GM23338 (cell line): ENCODE results near the gene NPEPL1. TPM values are rescaled to one million over a fixed set of nuclear protein-coding genes. Genes with fewer than 3 reads are reported as not detected.

Source experiments
- ATAC-seq: fragments of 200-7000 bp; cut with Tn5 transposase; 3 replicates; pipeline ENCODE4 v1.9.1; 2020
- DNase-seq: peaks from one replicate; pipeline ENCODE4 v3.0.0-alpha.2; 2015; ENCODE audit warnings: low spot score
- H2AFZ ChIP-seq: fragments of 200-600 bp; sonication (generic); 2 replicates; pipeline ENCODE4 v1.8.0; 2016; ENCODE audit warnings: antibody characterized with exemption, mild to moderate bottlenecking, moderate library complexity
- H3F3A ChIP-seq: fragments of 200-600 bp; sonication (generic); replicated peaks from 2 replicates; pipeline ENCODE4 v1.8.0; 2017; ENCODE audit warnings: antibody characterized with exemption, mixed run types, low read depth
- H3K27ac ChIP-seq: fragments of 200-600 bp; sonication (generic); 2 replicates; pipeline ENCODE4 v1.6.1; 2016; ENCODE audit warnings: low read depth
- H3K27me3 ChIP-seq: fragments of 200-600 bp; sonication (generic); 2 replicates; pipeline ENCODE4 v1.8.0; 2016; ENCODE audit warnings: mild to moderate bottlenecking, mixed run types, moderate library complexity; ENCODE audit not compliant: insufficient read depth
- H3K36me3 ChIP-seq: fragments of 200-600 bp; sonication (generic); 2 replicates; pipeline ENCODE4 v1.8.0; 2016; ENCODE audit warnings: mild to moderate bottlenecking; ENCODE audit not compliant: insufficient read depth
- H3K4me1 ChIP-seq: fragments of 200-600 bp; sonication (generic); 2 replicates; pipeline ENCODE4 v1.8.0; 2016; ENCODE audit warnings: mild to moderate bottlenecking, moderate library complexity; ENCODE audit not compliant: insufficient read depth
- H3K4me2 ChIP-seq: fragments of 200-600 bp; sonication (generic); 2 replicates; pipeline ENCODE4 v1.7.1; 2017; ENCODE audit warnings: mixed run types
- H3K4me3 ChIP-seq: fragments of 200-600 bp; sonication (generic); 2 replicates; pipeline ENCODE4 v1.6.1; 2016; ENCODE audit warnings: mixed run types
- H3K79me2 ChIP-seq: fragments of 200-600 bp; sonication (generic); replicated peaks from 2 replicates; pipeline ENCODE4 v1.8.0; 2017; ENCODE audit warnings: mild to moderate bottlenecking; ENCODE audit not compliant: insufficient read depth
- H3K9me2 ChIP-seq: fragments of 200-600 bp; sonication (generic); 2 replicates; pipeline ENCODE4 v1.8.0; 2017; ENCODE audit not compliant: insufficient read depth
- H4K20me1 ChIP-seq: fragments of 200-600 bp; sonication (generic); replicated peaks from 2 replicates; pipeline ENCODE4 v1.8.0; 2017; ENCODE audit warnings: mild to moderate bottlenecking; ENCODE audit not compliant: insufficient read depth
- H3K27ac Mint-ChIP-seq: 2 replicates; pipeline ENCODE4 v1.8.0; 2020; ENCODE audit warnings: inconsistent platforms, mild to moderate bottlenecking, moderate library complexity, mixed read lengths
- H3K27me3 Mint-ChIP-seq: 3 replicates; pipeline ENCODE4 v1.8.0; 2022; ENCODE audit warnings: low read depth, mild to moderate bottlenecking, moderate library complexity, mixed read lengths, inconsistent platforms; ENCODE audit not compliant: insufficient read depth, poor library complexity
- H3K36me3 Mint-ChIP-seq: 3 replicates; pipeline ENCODE4 v1.8.0; 2021; ENCODE audit warnings: low read depth, mild to moderate bottlenecking, inconsistent platforms, moderate library complexity, mixed read lengths
- H3K4me1 Mint-ChIP-seq: 3 replicates; pipeline ENCODE4 v1.8.0; 2020; ENCODE audit warnings: mild to moderate bottlenecking, inconsistent platforms, mixed read lengths
- H3K4me3 Mint-ChIP-seq: 3 replicates; pipeline ENCODE4 v1.8.0; 2021; ENCODE audit warnings: moderate library complexity, mild to moderate bottlenecking, inconsistent platforms, mixed read lengths
- H3K9me3 Mint-ChIP-seq: 3 replicates; pipeline ENCODE4 v1.8.0; 2020; ENCODE audit warnings: moderate library complexity, mild to moderate bottlenecking, inconsistent platforms, mixed read lengths
- CREB1 ChIP-seq: fragments of 250-450 bp; sonication (Bioruptor Pico); IDR thresholded peaks from 2 replicates; pipeline ENCODE4 v1.5.0; 2020; ENCODE audit warnings: low read depth, mild to moderate bottlenecking, moderate library complexity
- ETS1 ChIP-seq: IDR thresholded peaks from 2 replicates; pipeline ENCODE4 v1.6.1; 2016; ENCODE audit warnings: antibody characterized with exemption
- EZH2 ChIP-seq: fragments of 200-600 bp; sonication (generic); IDR thresholded peaks from one replicate; pipeline ENCODE4 v1.8.0; 2017; ENCODE audit warnings: antibody characterized with exemption, mild to moderate bottlenecking, low read depth; ENCODE audit not compliant: unreplicated experiment
- JUNB ChIP-seq: IDR thresholded peaks from one replicate; pipeline ENCODE4 v1.6.1; 2016; ENCODE audit warnings: antibody characterized with exemption; ENCODE audit not compliant: unreplicated experiment
- NANOG ChIP-seq: IDR thresholded peaks from 2 replicates; pipeline ENCODE4 v1.6.1; 2016; ENCODE audit warnings: antibody characterized with exemption, borderline replicate concordance
- POLR2AphosphoS5 ChIP-seq: IDR thresholded peaks from 2 replicates; pipeline ENCODE4 v1.6.1; 2016; ENCODE audit warnings: antibody characterized with exemption, low read depth
- STAT1 ChIP-seq: IDR thresholded peaks from one replicate; pipeline ENCODE4 v1.6.1; 2016; ENCODE audit warnings: antibody characterized with exemption; ENCODE audit not compliant: unreplicated experiment
- ZNF114 ChIP-seq: fragments of 250-450 bp; sonication (Bioruptor Pico); IDR thresholded peaks from 2 replicates; pipeline ENCODE4 v1.5.0; 2020; ENCODE audit warnings: mild to moderate bottlenecking, moderate library complexity
- polyA plus RNA-seq: library from polyadenylated mRNA; unstranded; fragments of >200 nt; fragmentation: Nextera tagmentation; extraction: Ambion mirVana; gene quantifications from 2 replicates; pipeline ENCODE4 v1.2.1, GENCODE V29; 2016
- total RNA-seq: library from RNA; depleted of rRNA; stranded (reverse); fragments of >200 nt; shearing (Covaris generic); gene quantifications from 2 replicates; pipeline ENCODE4 v1.2.3, GENCODE V29; 2014
- TF ChIP-seq, protein P1 (sequence below): IDR thresholded peaks from one replicate; pipeline ENCODE4 v1.6.1; 2018; ENCODE audit warnings: antibody characterized with exemption; ENCODE audit not compliant: unreplicated experiment

The NPEPL1 gene
- total and polyA plus RNA-seq, 2 experiments from 2014 or later: 23.5 to 30.0 TPM

- no peaks in the 10 kb centered on the region for H3K79me2 ChIP-seq
- 0 out of 2 replicates have a peak, but pooled peaks cover 3% of the 10 kb centered on the region for H3K36me3 ChIP-seq
- no peak overlapping the region for H3K27ac ChIP-seq
- no peak overlapping the region for H3K4me3 ChIP-seq
- H3K27me3 ChIP-seq: no peaks in the 10 kb centered on the region
- H4K20me1 ChIP-seq: no peaks in the 10 kb centered on the region
- H2AFZ ChIP-seq: no peak overlapping the region
- Mint-ChIP-seq H3K4me1 (peaks cover 5% of the 10 kb centered on the region; the same call in 2 of the 3 replicates), H3K9me3 (peaks cover 26% of the 10 kb centered on the region; the same call in 2 of the 3 replicates), H3K27ac (no peak overlapping the region), H3K4me3 (no peak overlapping the region), H3K36me3 (peaks cover 4% of the 10 kb centered on the region; the same call in 1 of the 3 replicates), H3K27me3 (peaks cover 5% of the 10 kb centered on the region)
- H3F3A ChIP-seq: no peaks in the 10 kb centered on the region
- TF ChIP-seq STAT1 (no peak), NANOG (no peak), EZH2 (no peak)
- H3K9me2 ChIP-seq: peaks cover 28% of the 10 kb centered on the region
- ATAC-seq: no peak
- no peak overlapping the region for H3K4me2 ChIP-seq
- H3K4me1 ChIP-seq: no peaks in the 10 kb centered on the region
- no peak for DNase-seq
Measured at GRCh38 chr20:58760856-58761255, 68.3 kb downstream of the NPEPL1 start.

DNA sequence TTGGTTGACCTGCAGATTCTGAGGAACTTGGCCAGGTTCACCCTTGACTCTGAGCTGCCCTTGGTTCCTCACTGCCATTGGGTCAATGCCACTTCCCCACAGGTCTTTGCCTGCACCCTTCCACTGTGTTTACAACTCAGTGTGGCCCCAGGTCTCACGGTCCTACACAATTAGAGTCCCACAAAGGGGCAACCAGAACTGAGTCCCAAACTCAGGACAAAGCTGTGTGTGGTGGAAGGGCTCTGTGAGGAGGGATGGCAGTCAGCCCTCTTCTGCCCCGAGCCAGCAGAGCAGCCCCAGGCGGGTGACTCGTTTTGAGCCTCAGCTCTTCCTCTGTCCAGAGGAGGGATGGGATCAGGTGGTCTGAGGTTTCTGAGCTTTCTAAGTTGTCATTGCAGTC is 69.5 kb downstream of the NPEPL1 start:
- H3K27ac ChIP-seq: no peak overlapping the region
- no peaks in the 10 kb centered on the region for H3K79me2 ChIP-seq
- Mint-ChIP-seq H3K27me3 (peaks cover 2% of the 10 kb centered on the region), H3K9me3 (peaks cover 26% of the 10 kb centered on the region; the same call in 2 of the 3 replicates), H3K4me3 (no peak overlapping the region), H3K4me1 (no peaks in the 10 kb centered on the region), H3K27ac (no peak overlapping the region), H3K36me3 (peaks cover 4% of the 10 kb centered on the region; the same call in 1 of the 3 replicates)
- TF ChIP-seq STAT1 (no peak), NANOG (no peak), ZNF114 (CRISPR knock-in tag) (no peak)
- TF ChIP-seq, protein P1, sequence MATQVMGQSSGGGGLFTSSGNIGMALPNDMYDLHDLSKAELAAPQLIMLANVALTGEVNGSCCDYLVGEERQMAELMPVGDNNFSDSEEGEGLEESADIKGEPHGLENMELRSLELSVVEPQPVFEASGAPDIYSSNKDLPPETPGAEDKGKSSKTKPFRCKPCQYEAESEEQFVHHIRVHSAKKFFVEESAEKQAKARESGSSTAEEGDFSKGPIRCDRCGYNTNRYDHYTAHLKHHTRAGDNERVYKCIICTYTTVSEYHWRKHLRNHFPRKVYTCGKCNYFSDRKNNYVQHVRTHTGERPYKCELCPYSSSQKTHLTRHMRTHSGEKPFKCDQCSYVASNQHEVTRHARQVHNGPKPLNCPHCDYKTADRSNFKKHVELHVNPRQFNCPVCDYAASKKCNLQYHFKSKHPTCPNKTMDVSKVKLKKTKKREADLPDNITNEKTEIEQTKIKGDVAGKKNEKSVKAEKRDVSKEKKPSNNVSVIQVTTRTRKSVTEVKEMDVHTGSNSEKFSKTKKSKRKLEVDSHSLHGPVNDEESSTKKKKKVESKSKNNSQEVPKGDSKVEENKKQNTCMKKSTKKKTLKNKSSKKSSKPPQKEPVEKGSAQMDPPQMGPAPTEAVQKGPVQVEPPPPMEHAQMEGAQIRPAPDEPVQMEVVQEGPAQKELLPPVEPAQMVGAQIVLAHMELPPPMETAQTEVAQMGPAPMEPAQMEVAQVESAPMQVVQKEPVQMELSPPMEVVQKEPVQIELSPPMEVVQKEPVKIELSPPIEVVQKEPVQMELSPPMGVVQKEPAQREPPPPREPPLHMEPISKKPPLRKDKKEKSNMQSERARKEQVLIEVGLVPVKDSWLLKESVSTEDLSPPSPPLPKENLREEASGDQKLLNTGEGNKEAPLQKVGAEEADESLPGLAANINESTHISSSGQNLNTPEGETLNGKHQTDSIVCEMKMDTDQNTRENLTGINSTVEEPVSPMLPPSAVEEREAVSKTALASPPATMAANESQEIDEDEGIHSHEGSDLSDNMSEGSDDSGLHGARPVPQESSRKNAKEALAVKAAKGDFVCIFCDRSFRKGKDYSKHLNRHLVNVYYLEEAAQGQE: no peak
- no peaks in the 10 kb centered on the region for H3F3A ChIP-seq
- H4K20me1 ChIP-seq: no peaks in the 10 kb centered on the region
- no peak overlapping the region for H2AFZ ChIP-seq
- DNase-seq: no peak
- ATAC-seq: no peak
- no peaks in the 10 kb centered on the region for H3K27me3 ChIP-seq
- no peak overlapping the region for H3K4me3 ChIP-seq
- no peaks in the 10 kb centered on the region for H3K4me1 ChIP-seq
- 0 out of 2 replicates have a peak, but pooled peaks cover 3% of the 10 kb centered on the region for H3K36me3 ChIP-seq
- H3K4me2 ChIP-seq: no peak overlapping the region
- peaks cover 29% of the 10 kb centered on the region for H3K9me2 ChIP-seq

- Histone ChIP-seq H3F3A (no peaks in the 10 kb centered on the region), H3K4me3 (no peak overlapping the region), H3K79me2 (no peaks in the 10 kb centered on the region), H3K4me2 (no peak overlapping the region), H3K27me3 (no peaks in the 10 kb centered on the region), H4K20me1 (no peaks in the 10 kb centered on the region), H3K9me2 (peaks cover 29% of the 10 kb centered on the region), H2AFZ (no peak overlapping the region), H3K4me1 (no peaks in the 10 kb centered on the region), H3K36me3 (0 out of 2 replicates have a peak, but pooled peaks cover 3% of the 10 kb centered on the region), H3K27ac (no peak overlapping the region)
- H3K4me3 Mint-ChIP-seq: no peak overlapping the region
- H3K27me3 Mint-ChIP-seq: peaks cover 2% of the 10 kb centered on the region
- DNase-seq (no peak), ATAC-seq (no peak)
- H3K27ac Mint-ChIP-seq: no peak overlapping the region
- H3K4me1 Mint-ChIP-seq: no peaks in the 10 kb centered on the region
- peaks cover 26% of the 10 kb centered on the region; the same call in 2 of the 3 replicates for H3K9me3 Mint-ChIP-seq
- H3K36me3 Mint-ChIP-seq: peaks cover 4% of the 10 kb centered on the region; the same call in 1 of the 3 replicates
- TF ChIP-seq NANOG (no peak), STAT1 (no peak), ETS1 (no peak), ZNF114 (CRISPR knock-in tag) (no peak), POLR2AphosphoS5 (no peak), EZH2 (no peak), JUNB (no peak), CREB1 (CRISPR knock-in tag) (no peak)
- TF ChIP-seq, protein P1: no peak
Measured at GRCh38 chr20:58763076-58763475, 70.5 kb downstream of the NPEPL1 start.
